ENCODE results near the gene TCERG1L.

Gene TCERG1L

GRCh38 chr10:131212763-131213325 is 98.7 kb downstream of the TCERG1L start:
- H3K27ac ChIP-seq = no peak overlapping the region
- no peak for DNase-seq (ENCODE audit: low read depth, low spot score)

GRCh38 chr10:131211965-131212619 is 99.4 kb downstream of the TCERG1L start:
- H3K27ac ChIP-seq = no peak overlapping the region
- DNase-seq (ENCODE audit: low read depth, low spot score) = no peak

GRCh38 chr10:131211559-131211958 is 100.0 kb downstream of the TCERG1L start:
- DNase-seq (ENCODE audit: low read depth, low spot score) = no peak
- H3K27ac ChIP-seq = no peak overlapping the region

- H3K27ac ChIP-seq = no peak overlapping the region
- no peak for DNase-seq (ENCODE audit: low read depth, low spot score)
Measured at GRCh38 chr10:131211146-131211545, 100.4 kb downstream of the TCERG1L start.

- no peak overlapping the region for H3K27ac ChIP-seq
Measured at GRCh38 chr10:131210181-131210580, 101.3 kb downstream of the TCERG1L start.

GRCh38 chr10:131207584-131208532 is 103.7 kb downstream of the TCERG1L start:
- no peak overlapping the region for H3K27ac ChIP-seq
- DNase-seq (ENCODE audit: low read depth, low spot score) = no peak

More at GRCh38 chr10:131210181-131210580, 101.3 kb downstream of the TCERG1L start:
- DNase-seq (ENCODE audit: low read depth, low spot score) = no peak

- no peak for DNase-seq (ENCODE audit: low read depth, low spot score)
- H3K27ac ChIP-seq = no peak overlapping the region
Measured at GRCh38 chr10:131207176-131207575, 104.3 kb downstream of the TCERG1L start.

GRCh38 chr10:131206111-131206995 is 105.2 kb downstream of the TCERG1L start:
- H3K27ac ChIP-seq = no peak overlapping the region
- no peak for DNase-seq (ENCODE audit: low read depth, low spot score)

GRCh38 chr10:131205556-131205955 is 106.0 kb downstream of the TCERG1L start:
- no peak for DNase-seq (ENCODE audit: low read depth, low spot score)
- H3K27ac ChIP-seq = no peak overlapping the region

- no peak for DNase-seq (ENCODE audit: low read depth, low spot score)
- H3K27ac ChIP-seq = no peak overlapping the region
Measured at GRCh38 chr10:131204406-131205152, 106.9 kb downstream of the TCERG1L start.

GRCh38 chr10:131203456-131204357 is 107.8 kb downstream of the TCERG1L start:
- DNase-seq (ENCODE audit: low read depth, low spot score) = no peak
- H3K27ac ChIP-seq = no peak overlapping the region

- no peak overlapping the region for H3K27ac ChIP-seq
- DNase-seq (ENCODE audit: low read depth, low spot score) = no peak
Measured at GRCh38 chr10:131202990-131203389, 108.5 kb downstream of the TCERG1L start.

- DNase-seq (ENCODE audit: low read depth, low spot score) = no peak
- H3K27ac ChIP-seq = no peak overlapping the region
Measured at GRCh38 chr10:131201741-131202515, 109.6 kb downstream of the TCERG1L start.

- no peak for DNase-seq (ENCODE audit: low read depth, low spot score)
- H3K27ac ChIP-seq = no peak overlapping the region
Measured at GRCh38 chr10:131200856-131201470, 110.6 kb downstream of the TCERG1L start.

- DNase-seq (ENCODE audit: low read depth, low spot score) = no peak
- no peak overlapping the region for H3K27ac ChIP-seq
Measured at GRCh38 chr10:131199646-131200045, 111.9 kb downstream of the TCERG1L start.

GRCh38 chr10:131198843-131199242 is 112.7 kb downstream of the TCERG1L start:
- DNase-seq (ENCODE audit: low read depth, low spot score) = no peak
- H3K27ac ChIP-seq = no peak overlapping the region

GRCh38 chr10:131198401-131198800 is 113.1 kb downstream of the TCERG1L start:
- DNase-seq (ENCODE audit: low read depth, low spot score) = no peak
- no peak overlapping the region for H3K27ac ChIP-seq

Measured in epithelial cell of prostate (primary cell).